ENCODE measurements around the gene SRC.
A peak's percentile ranks its signal among the peaks of the same experiment; 100 is the strongest.
"Not testable (repeated sequence)": the region's sequence is repeated elsewhere in the genome, so short reads cannot be mapped to it uniquely, and the experiment has no call there.

SRC gene

DNA sequence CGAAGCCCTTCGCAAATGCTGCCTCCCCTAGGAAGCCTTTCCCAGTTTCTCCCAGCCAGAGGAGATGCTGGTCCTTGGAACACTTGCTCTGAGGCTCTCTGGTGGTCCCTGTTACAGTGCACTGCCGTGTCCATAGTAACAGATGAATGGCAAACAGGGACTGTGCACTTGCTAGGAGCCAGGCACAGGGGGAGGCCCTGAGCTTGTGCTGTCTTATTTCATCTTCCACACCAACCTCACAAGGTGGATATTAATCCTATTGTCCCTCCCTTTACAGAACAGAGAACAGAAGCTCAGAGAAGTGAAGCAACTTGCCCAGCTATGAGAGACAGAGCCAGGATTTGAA, 19.0 kb downstream of the SRC start:
- DNase-seq: no peak

DNA sequence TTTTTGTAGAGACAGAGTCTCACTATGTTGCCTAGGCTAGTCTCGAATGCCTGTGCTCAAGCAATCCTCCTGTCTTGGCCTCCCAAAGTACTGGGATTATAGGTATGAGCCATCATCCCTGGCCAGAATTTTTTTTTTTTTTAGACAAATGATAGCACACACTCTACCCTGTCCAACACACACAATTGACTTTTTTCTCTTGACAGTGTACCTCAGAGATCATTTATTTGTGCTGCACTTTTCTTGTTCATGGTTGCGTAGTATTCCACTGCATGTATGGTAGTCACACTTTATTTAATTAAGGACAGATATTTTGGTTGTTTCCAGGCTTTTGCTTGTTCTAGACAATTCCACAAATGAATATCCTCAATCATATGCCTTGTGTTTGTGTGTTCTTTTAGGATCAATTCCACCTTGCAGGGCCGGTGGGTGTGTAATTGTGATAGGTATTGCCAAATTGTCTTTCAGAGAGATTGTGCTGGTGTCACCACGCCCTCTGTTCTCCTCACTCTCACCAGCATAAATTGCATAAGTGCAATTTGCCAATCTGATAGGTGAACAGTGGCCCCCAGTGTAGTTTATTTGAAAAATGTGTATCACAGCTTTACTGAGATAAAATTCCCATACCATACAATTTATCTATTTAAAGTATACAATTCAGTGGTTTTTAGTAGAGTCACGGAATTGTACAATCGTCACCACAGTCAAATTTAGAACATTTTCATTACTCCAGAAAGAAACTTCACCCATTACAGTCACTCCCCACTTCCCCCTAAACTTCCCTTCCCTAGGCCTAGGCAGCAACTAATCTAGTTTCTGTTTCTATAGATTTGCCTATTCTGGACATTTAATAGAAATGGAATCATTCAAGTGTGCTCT, 20.1 kb downstream of the SRC start:
- peak in 1 of 2 donors; percentile 5 for DNase-seq

DNA sequence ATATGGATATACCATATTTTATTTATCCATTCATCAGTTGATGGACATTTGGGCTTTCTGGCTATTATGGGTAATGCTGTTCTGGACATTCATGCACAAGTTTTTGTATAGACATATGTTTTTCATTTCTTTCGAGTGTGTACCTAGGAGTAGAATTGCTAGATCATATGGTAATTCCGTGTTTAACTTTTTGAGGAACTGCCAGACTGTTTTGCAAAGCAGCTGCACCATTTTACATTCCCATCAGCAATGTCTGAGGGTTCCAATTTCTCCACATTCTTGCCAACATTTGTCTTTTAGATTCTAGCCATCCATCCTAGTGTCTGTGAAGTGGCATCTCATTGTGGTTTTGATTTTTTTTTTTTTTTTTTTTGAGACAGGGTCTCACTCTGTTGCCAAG, 20.8 kb downstream of the SRC start:
- DNase-seq: peak in 1 of 2 donors; percentile 18

DNA sequence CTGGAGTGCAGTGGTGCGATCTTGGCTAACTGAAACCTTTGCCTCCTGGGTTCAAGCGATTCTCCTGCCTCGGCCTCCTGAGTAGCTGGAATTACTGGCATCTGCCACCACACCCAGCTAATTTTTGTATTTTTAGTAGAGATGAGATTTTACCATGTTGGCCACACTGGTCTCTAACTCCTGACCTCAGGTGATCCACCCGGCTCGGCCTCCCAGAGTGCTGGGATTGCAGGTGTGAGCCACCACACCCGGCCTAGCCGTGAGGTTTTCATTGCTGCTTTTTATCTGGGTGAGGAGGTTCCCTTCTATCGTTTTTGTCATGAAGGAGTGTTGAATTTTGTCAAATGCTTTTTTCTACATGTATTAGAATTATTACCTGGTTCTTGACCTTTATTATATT, 23.9 kb downstream of the SRC start:
- DNase-seq: no peak

DNA sequence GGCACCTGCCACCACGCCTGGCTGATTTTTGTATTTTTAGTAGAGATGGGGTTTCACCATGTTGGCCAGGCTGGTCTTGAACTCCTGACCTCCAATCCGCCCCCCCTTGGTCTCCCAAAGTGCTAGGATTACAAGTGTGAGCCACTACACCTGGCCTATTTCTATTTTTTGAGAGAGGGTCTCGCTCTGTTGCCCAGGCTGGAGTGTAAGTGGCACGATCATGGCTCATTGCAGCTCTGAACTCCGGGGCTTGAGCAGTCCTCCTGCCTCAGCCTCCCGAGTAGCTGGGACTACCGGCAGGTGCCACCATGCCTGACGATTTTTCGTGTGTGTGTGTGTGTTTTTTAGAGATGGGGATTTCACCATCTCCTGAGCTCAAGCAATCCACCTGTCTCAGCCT, 25.9 kb downstream of the SRC start:
- not testable (repeated sequence) for DNase-seq

DNA sequence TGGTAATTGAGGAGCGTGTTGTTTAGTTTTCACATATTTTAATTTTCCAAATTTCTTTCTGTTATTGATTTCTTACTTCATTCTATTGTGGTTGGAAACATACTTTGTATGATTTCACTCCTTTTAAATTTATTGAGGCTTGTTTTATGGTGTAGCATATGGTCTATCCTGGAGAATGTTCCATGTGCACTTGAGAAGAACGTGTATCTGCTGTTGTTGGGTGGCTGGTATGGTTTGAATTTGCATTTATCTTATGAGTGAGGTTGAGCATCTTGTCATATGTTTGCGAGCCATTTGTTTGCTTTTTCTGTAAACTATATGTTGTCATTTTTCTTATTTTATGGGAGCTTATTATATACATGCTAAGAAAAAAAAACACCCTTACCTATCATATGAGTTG, 26.5 kb downstream of the SRC start:
- DNase-seq: no peak

DNA sequence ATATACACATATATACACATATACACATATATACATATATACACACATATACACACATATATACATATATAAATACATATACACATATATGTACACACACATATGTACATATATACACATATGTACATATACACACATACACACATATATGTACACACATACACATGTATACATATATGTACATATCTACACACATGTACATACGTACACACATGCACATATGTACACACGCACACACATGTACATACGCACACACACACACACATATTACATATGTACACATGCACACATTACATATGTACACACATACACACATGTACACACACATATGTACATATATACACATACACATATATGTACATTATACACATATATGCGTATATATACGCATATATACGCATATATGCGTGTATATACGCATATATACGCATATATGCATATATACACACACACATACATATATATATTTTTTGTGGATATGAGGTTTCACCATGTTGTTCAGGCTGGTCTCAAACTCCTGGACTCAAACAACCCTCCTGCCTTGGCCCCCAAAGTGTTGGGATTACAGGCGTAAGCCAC, 27.2 kb downstream of the SRC start:
- no peak for DNase-seq

DNA sequence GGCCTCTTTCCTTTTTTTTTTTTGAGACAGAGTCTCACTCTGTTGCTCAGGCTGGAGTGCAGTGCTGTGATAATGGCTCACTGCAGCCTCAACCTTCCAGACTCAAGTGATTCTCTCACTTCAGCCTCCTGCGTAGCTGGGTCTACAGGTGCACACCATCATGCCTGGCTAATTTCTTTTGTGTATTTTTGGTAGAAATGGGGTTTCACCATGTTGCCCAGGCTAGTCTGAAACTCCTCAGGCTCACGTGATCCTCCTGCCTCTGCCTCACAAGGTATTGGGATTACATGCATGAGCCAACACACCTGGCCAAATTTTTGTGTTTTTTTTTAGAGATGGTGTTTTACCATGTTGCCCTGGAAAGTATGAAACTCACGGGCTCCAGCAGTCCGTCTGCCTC, 29.3 kb downstream of the SRC start:
- DNase-seq: no peak

DNA sequence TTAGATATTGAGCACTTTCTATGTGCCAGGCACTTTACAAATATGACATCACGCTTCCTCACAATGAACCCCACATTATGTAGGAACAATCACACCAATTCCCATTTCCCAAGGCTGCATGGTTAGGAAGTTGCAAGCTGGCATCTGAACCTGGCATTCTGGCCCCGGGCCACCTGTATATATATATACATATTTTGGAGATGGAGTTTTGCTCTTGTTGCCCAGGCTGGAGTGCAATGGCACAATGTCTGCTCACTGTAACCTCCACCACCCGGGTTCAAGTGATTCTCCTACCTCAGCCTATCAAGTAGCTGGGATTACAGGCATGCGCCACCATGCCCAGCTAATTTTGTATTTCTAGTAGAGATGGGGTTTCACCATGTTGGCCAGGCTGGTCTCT, 30.4 kb downstream of the SRC start:
- DNase-seq: no peak

DNA sequence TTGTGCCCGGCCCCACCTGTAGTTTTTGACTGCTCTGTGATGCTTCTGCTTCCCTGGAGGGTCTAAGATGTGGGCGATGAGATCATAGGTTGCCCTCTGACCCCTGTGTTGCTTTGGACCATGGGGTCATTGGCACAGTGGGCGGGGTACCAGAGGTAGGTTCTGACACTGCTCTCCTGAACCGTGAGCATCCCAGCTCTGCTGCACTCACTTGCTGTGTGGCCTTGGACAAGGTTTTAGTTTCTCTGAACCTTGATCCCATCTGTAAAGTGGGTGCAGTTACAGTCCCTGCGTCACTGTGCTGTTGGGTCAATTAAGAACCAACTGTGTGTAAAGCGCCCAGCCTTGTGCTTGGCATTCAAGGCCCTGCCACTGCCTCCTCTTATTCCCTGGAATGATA, 30.9 kb downstream of the SRC start:
- no peak for DNase-seq

DNA sequence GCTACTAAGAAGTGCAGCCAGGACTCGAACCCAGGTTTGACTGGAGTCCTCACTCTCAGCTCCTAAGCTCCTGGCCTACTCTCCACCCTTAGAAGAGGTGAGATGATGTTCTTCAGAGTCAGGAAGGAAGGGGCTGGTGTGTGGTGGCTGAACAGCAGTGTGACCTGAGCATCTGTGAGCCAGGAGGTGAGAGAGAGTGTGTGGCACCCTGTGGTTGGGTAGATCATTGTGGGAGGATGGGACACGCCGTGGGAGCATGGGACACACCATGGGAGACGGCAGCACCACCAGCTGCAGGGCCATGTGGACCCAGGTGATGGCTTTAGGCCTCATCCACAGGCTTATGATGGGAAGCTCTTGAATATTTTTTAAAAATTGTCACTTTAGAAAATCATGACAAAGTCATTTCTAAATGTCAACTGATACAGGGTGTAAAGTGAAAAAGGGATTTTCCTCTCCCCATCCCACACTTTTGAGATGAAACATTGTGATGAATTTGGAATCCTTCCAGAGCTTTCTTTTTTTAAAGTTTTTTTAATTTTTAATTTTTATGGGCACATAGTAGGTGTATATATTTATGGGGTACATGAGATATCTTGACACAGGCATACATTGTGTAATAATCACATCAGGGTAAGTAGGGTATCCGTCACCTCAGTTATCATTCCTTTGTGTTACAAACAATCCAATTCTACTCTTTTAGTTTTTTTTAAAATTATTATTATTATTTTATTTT, 31.6 kb downstream of the SRC start:
- DNase-seq: no peak

DNA sequence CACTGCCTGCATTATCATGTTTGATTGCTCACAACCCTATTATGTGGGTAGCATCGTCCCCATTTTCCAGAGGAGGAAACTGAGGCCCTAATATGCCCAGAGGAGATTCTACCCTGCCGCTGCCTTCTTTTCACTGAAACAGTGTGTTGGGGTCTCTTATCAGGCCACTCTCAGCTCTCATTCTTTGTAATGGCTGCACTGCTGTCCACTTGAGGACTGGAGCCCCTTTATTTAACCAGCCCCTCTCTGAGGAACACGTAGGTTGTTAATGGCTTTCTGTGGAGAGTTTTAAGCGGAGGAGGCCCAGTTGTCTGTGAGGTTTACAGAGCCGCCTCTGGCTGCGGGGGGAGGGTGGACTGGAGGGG, 32.5 kb downstream of the SRC start:
- DNase-seq: no peak

GRCh38 chr20:37378785-37379598, 33.1 kb downstream of the SRC start:
- DNase-seq: no peak

DNA sequence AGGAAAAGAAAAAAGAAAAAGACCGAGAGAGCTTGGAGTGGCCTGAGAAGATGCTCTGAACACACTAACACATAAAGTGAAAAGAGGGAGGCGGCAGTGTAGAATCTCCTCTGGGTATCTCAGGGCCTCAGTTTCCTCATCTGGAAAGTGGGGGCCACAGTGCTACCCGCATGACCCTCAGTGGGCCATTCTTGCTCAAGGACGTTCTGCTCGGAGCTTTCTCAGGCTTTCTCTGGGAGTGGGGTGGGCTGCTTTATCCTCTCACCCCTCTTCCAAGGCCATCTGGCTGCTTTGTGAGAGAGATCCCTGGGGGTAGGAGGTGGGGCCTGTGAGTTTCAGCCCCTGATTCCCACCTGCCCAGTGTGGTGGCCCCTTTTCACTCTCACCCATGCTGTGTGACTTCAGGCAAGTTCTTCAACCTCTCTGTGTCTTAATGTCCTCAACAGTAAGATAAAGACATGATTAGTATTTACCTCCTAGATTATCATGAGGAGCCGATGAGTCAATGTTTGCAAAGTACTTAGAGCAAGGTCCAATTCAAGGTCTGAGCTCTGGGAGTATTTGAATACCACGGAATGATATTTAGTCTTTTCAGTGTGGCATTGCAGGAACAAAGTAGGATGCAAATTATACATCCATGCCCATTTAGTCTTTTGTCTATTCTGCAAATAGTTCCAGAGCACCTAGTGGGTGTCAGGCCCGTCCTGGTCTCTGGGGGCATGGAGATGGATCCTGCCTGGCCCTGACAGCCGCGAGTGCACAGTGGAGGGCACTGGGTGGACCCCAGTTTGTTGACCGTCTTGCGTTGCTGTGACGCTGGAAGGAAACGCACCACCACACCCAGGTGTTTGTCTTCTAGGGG, 34.3 kb downstream of the SRC start:
- DNase-seq: no peak

- no peak for DNase-seq
Measured at GRCh38 chr20:37380864-37381579, 35.1 kb downstream of the SRC start.

- DNase-seq: no peak
Measured at GRCh38 chr20:37381621-37382471, 35.9 kb downstream of the SRC start.

DNA sequence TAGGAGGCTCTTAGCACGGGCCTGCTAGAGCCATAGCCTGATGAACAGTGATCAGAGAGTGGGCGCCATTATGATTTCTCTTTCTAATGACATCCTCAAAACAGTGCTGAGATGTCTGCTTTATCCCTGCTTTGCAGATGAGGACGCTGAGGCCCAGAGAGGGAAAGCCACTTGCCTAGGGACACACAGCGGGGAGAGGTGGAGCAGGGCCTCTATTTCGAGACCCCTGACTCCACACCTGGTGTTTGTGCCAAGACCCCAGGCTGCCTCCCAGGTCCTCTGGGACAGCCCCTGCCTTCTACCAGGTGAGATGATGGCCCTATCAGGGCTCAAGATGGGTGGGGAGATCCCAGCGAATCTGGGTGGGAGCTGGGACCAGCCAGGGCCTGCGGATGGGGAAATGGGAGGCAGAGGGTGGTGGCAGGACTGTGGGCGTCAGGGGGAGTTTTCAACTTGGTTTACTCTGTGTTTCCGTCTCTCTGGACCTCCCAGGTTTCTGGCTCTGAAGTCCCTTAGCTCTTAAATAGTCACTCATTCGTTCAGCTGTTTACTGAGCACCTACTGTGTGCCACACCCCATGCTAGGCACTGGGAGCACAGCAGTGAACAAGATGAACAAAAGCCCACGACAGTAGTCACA, 36.7 kb downstream of the SRC start:
- no peak for DNase-seq

DNA sequence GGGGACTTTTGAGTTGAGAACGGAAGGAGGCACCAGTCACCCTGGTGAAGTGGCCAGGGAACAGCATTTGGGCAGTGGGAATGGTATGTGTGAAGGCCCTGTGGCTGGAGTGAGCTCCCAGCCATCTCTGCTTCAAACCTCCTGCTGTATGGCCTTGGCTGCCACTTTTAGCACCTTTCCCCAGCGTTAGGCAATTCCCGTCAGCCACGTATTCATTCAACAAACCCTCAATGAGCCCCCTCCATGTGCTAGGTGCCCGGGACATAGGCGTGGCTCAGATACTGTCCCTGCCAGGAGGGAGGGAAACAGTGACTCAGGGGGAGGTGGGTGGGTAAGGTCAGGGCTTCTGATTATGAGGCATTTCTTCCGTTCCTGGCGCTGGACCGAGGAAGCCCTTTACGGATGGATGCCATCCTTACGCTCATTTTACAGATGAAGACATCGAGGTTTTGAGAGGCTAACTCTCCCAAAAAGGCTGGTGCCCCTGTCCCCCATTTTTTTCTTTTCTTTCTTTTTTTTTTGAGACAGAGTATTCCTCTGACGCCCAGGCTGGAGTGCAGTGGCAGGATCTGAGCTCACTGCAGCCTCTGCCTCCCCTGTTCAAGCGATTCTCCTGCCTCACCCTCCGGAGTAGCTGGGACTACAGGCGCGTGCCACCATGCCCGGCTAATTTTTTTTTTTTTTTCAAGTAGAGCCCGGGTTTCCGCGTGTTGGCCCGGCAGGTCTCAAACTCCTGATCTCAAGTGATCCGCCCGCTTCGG, 37.5 kb downstream of the SRC start:
- DNase-seq: no peak

DNA sequence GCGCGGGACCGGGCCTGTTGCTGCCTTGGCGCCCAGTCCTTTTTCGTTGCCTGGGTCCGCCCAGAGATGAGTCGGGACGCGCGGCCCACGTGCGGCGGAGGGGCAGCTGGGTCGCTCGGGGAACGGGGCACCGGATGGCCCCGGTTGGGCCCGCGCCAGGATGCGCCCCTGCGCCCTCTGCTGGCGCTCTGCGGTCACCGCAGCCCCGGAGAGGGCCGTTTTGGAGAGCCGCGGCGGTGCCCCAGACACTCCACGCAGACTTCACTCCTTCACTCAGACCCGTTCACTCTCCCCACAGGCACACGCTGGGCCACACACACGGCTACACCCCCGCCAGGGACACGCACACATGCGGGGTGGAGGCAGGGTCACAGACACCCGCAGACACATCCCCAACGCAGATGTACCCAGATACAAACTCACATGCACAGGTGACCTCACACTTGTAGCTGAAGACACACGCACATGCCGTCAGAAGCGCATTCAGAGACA, 38.8 kb downstream of the SRC start:
- DNase-seq: peak in 1 of 2 donors; percentile 38

Data from hippocampal formation (tissue), 2 donors.